H1 (cell line): ENCODE results near the gene CLN6. TPM values are rescaled to one million over a fixed set of nuclear protein-coding genes. Genes with fewer than 3 reads are reported as not detected.

ENCODE experiments used
- CTCF ChIA-PET: fragments of 300-600 bp; sonication (Branson Sonifier 250); formaldehyde crosslinking; loops from one replicate; lab custom pipeline; 2021; ENCODE audit not compliant: partially characterized antibody; lab: Charles Lee
- POLR2A ChIA-PET: fragments of 300-600 bp; sonication (Branson Sonifier 250); formaldehyde crosslinking; loops from one replicate; lab custom pipeline; 2021; ENCODE audit warnings: inconsistent platforms; ENCODE audit not compliant: partially characterized antibody; lab: Charles Lee
- DNase-seq, 2 experiments: peaks; one replicate each; pipeline versions ENCODE4 v3.0.0 to v3.0.0-alpha.2; 2010 to 2022; ENCODE audit warnings: low spot score in 2 of 2, low read depth in 1 of 2, mixed read lengths in 1 of 2
- FAIRE-seq: peaks from 2 replicates; lab custom pipeline; 2011; peaks lifted over from hg19 to GRCh38; lab: Jason Lieb, UNC
- H2AFZ ChIP-seq: 2 replicates; pipeline ENCODE4 v1.8.1; 2012; ENCODE audit warnings: low read length, inconsistent platforms
- H2AK5ac ChIP-seq: 2 replicates; pipeline ENCODE4 v1.6.1; 2013; ENCODE audit warnings: low read depth, low read length
- H2BK120ac ChIP-seq: replicated peaks from 2 replicates; pipeline ENCODE3; 2013; ENCODE audit warnings: low read depth, low read length, inconsistent platforms
- H2BK12ac ChIP-seq: 2 replicates; pipeline ENCODE4 v1.6.1; 2013; ENCODE audit warnings: low read depth, low read length
- H2BK15ac ChIP-seq: 2 replicates; pipeline ENCODE4 v1.6.1; 2013; ENCODE audit warnings: low read length
- H2BK20ac ChIP-seq: 2 replicates; pipeline ENCODE4 v1.6.1; 2013; ENCODE audit warnings: low read length
- H2BK5ac ChIP-seq: 2 replicates; pipeline ENCODE4 v1.6.1; 2013; ENCODE audit warnings: low read depth, low read length
- H3K14ac ChIP-seq: 2 replicates; pipeline ENCODE4 v1.6.1; 2013; ENCODE audit warnings: inconsistent platforms; ENCODE audit not compliant: insufficient read length
- H3K18ac ChIP-seq: 2 replicates; pipeline ENCODE4 v1.6.1; 2013; ENCODE audit warnings: low read length; ENCODE audit errors: extremely low read depth
- H3K23ac ChIP-seq: 2 replicates; pipeline ENCODE4 v1.6.1; 2013; ENCODE audit warnings: inconsistent platforms; ENCODE audit not compliant: insufficient read length
- H3K23me2 ChIP-seq: 2 replicates; pipeline ENCODE4 v1.6.1; 2013; ENCODE audit warnings: low read depth, low read length
- H3K27ac ChIP-seq: 2 replicates; pipeline ENCODE4 v1.6.1; 2011; ENCODE audit warnings: low read depth, low read length, inconsistent platforms
- H3K27me3 ChIP-seq, 4 experiments: replicated peaks in 1 of 4; 1 replicate in 1 of 4; 2 replicates in 3 of 4; pipeline versions ENCODE4 v1.6.1 to v1.8.1; 2011 to 2013; ENCODE audit warnings: low read length in 3 of 4, mild to moderate bottlenecking in 3 of 4, inconsistent platforms in 2 of 4, mixed read lengths in 2 of 4, moderate library complexity in 1 of 4; ENCODE audit not compliant: control insufficient read depth in 3 of 4, insufficient read depth in 3 of 4; ENCODE audit errors: extremely low read depth in 1 of 4
- H3K36me3 ChIP-seq, 4 experiments: 2 replicates each; pipeline versions ENCODE4 v1.6.1 to v1.8.1; 2011 to 2013; ENCODE audit warnings: mild to moderate bottlenecking in 4 of 4, low read length in 3 of 4, moderate library complexity in 2 of 4, control low read depth in 1 of 4, inconsistent platforms in 1 of 4; ENCODE audit not compliant: insufficient read depth in 4 of 4, control insufficient read depth in 2 of 4
- H3K4ac ChIP-seq: replicated peaks from 2 replicates; pipeline ENCODE3; 2013; ENCODE audit warnings: low read length, low read depth, mixed read lengths, inconsistent platforms; ENCODE audit not compliant: insufficient read length
- H3K4me1 ChIP-seq, 4 experiments: replicated peaks in 1 of 4; 1 replicate in 1 of 4; 2 replicates in 3 of 4; pipeline versions ENCODE4 v1.6.1 to v1.8.1; 2011 to 2013; ENCODE audit warnings: low read length in 3 of 4, inconsistent platforms in 2 of 4, mixed read lengths in 1 of 4; ENCODE audit not compliant: insufficient read depth in 4 of 4, control insufficient read depth in 3 of 4
- H3K4me2 ChIP-seq, 2 experiments: 2 replicates each; pipeline versions ENCODE4 v1.6.1 to v1.8.1; 2011 to 2013; ENCODE audit warnings: low read depth in 2 of 2, low read length in 2 of 2, control low read depth in 1 of 2, inconsistent platforms in 1 of 2, mild to moderate bottlenecking in 1 of 2; ENCODE audit not compliant: insufficient read depth in 1 of 2
- H3K4me3 ChIP-seq, 4 experiments: fragments of 200-600, 300-600 bp in 1 of 4; sonication (generic), shearing (Covaris generic), sonication (Bioruptor Twin) in 1 of 4; 2 replicates each; pipeline versions ENCODE4 v1.5.1 to v1.8.1; 2011 to 2016; ENCODE audit warnings: low read length in 4 of 4, low read depth in 3 of 4, control low read depth in 2 of 4, inconsistent platforms in 2 of 4, mild to moderate bottlenecking in 2 of 4, mixed read lengths in 1 of 4, moderate library complexity in 1 of 4; ENCODE audit not compliant: insufficient read depth in 2 of 4; ENCODE audit errors: extremely low read depth in 1 of 4
- H3K56ac ChIP-seq: replicated peaks from 2 replicates; pipeline ENCODE3; 2013; ENCODE audit warnings: low read depth, mild to moderate bottlenecking, mixed read lengths, low read length, inconsistent platforms; ENCODE audit not compliant: insufficient read length
- H3K79me1 ChIP-seq: 2 replicates; pipeline ENCODE4 v1.6.1; 2013; ENCODE audit warnings: low read depth, low read length, control low read depth
- H3K79me2 ChIP-seq, 2 experiments: 2 replicates each; pipeline versions ENCODE4 v1.6.1 to v1.8.1; 2012 to 2013; ENCODE audit warnings: low read length in 2 of 2, mild to moderate bottlenecking in 2 of 2, inconsistent platforms in 1 of 2; ENCODE audit not compliant: insufficient read depth in 2 of 2, control insufficient read depth in 1 of 2
- H3K9ac ChIP-seq, 4 experiments: replicated peaks in 1 of 4; 1 replicate in 1 of 4; 2 replicates in 3 of 4; pipeline versions ENCODE4 v1.6.1 to v1.8.1; 2011 to 2013; ENCODE audit warnings: low read depth in 3 of 4, low read length in 3 of 4, control low read depth in 2 of 4, mild to moderate bottlenecking in 2 of 4, moderate library complexity in 2 of 4, inconsistent platforms in 1 of 4; ENCODE audit errors: extremely low read depth in 1 of 4
- H3K9me3 ChIP-seq, 2 experiments: 2 replicates each; pipeline versions ENCODE4 v1.6.1 to v1.8.1; 2012 to 2013; ENCODE audit warnings: mild to moderate bottlenecking in 2 of 2, moderate library complexity in 2 of 2, control low read depth in 1 of 2, inconsistent platforms in 1 of 2, low read depth in 1 of 2, low read length in 1 of 2, mixed read lengths in 1 of 2; ENCODE audit not compliant: insufficient read depth in 2 of 2
- H4K20me1 ChIP-seq, 2 experiments: replicated peaks in 1 of 2; 2 replicates each; pipeline versions ENCODE3 to v1.8.1; 2011 to 2013; ENCODE audit warnings: inconsistent platforms in 2 of 2, low read length in 2 of 2, mild to moderate bottlenecking in 1 of 2; ENCODE audit not compliant: insufficient read depth in 2 of 2, control insufficient read depth in 1 of 2
- H4K5ac ChIP-seq: 2 replicates; pipeline ENCODE4 v1.6.1; 2013; ENCODE audit warnings: low read length, low read depth, mixed read lengths, inconsistent platforms; ENCODE audit not compliant: insufficient read length
- H4K8ac ChIP-seq: 2 replicates; pipeline ENCODE4 v1.8.0; 2013; ENCODE audit warnings: mild to moderate bottlenecking, moderate library complexity, low read length, inconsistent platforms; ENCODE audit not compliant: insufficient read depth; ENCODE audit errors: extremely low read depth
- H4K91ac ChIP-seq: replicated peaks from 2 replicates; pipeline ENCODE3; 2013; ENCODE audit warnings: low read length, mixed read lengths, inconsistent platforms; ENCODE audit not compliant: insufficient read length
- BRCA1 ChIP-seq: IDR thresholded peaks from 2 replicates; pipeline ENCODE4 v1.6.1; 2012; ENCODE audit warnings: low read depth, low read length, improper control_type of control experiment
- CBX5 ChIP-seq: fragments of 300-800, 300-1000 bp; sonication (generic); IDR thresholded peaks from 2 replicates; pipeline ENCODE4 v1.7.1; 2016; ENCODE audit warnings: antibody characterized with exemption, low read length, low read depth
- CTBP2 ChIP-seq: IDR thresholded peaks from 2 replicates; pipeline ENCODE4 v1.7.0; 2011; ENCODE audit warnings: borderline replicate concordance, mild to moderate bottlenecking, moderate library complexity, mixed read lengths, low read length; ENCODE audit not compliant: insufficient read depth, insufficient read length
- EP300 ChIP-seq, 2 experiments: IDR thresholded peaks; 1 replicate in 1 of 2; 2 replicates in 1 of 2; pipeline ENCODE4 v1.6.1; 2011 to 2012; ENCODE audit warnings: low read depth in 2 of 2, low read length in 2 of 2, mild to moderate bottlenecking in 2 of 2, borderline replicate concordance in 1 of 2, inconsistent platforms in 1 of 2, moderate library complexity in 1 of 2
- JUN ChIP-seq: IDR thresholded peaks from 2 replicates; pipeline ENCODE4 v1.6.1; 2011; ENCODE audit warnings: low read depth, mild to moderate bottlenecking, improper control_type of control experiment, low read length
- KDM5A ChIP-seq: fragments of 200-600 bp; IDR thresholded peaks from 2 replicates; pipeline ENCODE4 v1.7.1; 2012; ENCODE audit warnings: mild to moderate bottlenecking, low read length, inconsistent platforms, mixed read lengths
- PHF8 ChIP-seq: fragments of 200-600 bp; sonication (generic); conservative IDR thresholded peaks from 2 replicates; pipeline ENCODE4 v1.7.1; 2012; ENCODE audit warnings: low read depth, mild to moderate bottlenecking, inconsistent platforms, low read length, moderate library complexity
- RBBP5 ChIP-seq: IDR thresholded peaks from 2 replicates; pipeline ENCODE4 v1.7.1; 2012; ENCODE audit warnings: low read depth, mild to moderate bottlenecking, inconsistent platforms, low read length, moderate library complexity, borderline replicate concordance
- SAP30 ChIP-seq: fragments of 300-600 bp; sonication (generic); IDR thresholded peaks from 2 replicates; pipeline ENCODE4 v1.7.1; 2012; ENCODE audit warnings: low read length, moderate library complexity, mild to moderate bottlenecking, inconsistent platforms; ENCODE audit not compliant: insufficient read depth, insufficient replicate concordance
- SP4 ChIP-seq: IDR thresholded peaks from 2 replicates; pipeline ENCODE4 v1.6.1; 2012; ENCODE audit warnings: low read length, inconsistent platforms
- TAF7 ChIP-seq: optimal IDR thresholded peaks from 2 replicates; pipeline ENCODE3; 2011; ENCODE audit warnings: low read depth, mild to moderate bottlenecking, inconsistent platforms, low read length, moderate library complexity, borderline replicate concordance
- WGBS, 2 experiments: shearing (Covaris generic) in 1 of 2; methylation state at CpG; one replicate each; pipeline versions ENCODE4 v1.1.6 to v1.1.7; 2013 to 2015; ENCODE audit warnings: low lambda C conversion rate in 2 of 2, mixed read lengths in 2 of 2, inconsistent platforms in 1 of 2, low coverage in 1 of 2, missing lambda C conversion rate in 1 of 2; ENCODE audit not compliant: insufficient replicate concordance in 2 of 2, insufficient coverage in 1 of 2, insufficient read length in 1 of 2; ENCODE audit errors: extremely low coverage in 1 of 2, missing lambda C conversion rate in 1 of 2; 5-methylcytosine and 5-hydroxymethylcytosine counted together
- polyA plus RNA-seq, 7 experiments: library from polyadenylated mRNA; depleted of rRNA in 3 of 7; stranded (reverse) in 5 of 7; unstranded in 2 of 7; fragments of >200 nt in 5 of 7; fragments of 200-250 nt in 2 of 7; gene quantifications; 1 replicate in 5 of 7; 2 replicates in 1 of 7; 4 replicates in 1 of 7; pipeline versions ENCODE4 v1.2.1 to v1.2.3, GENCODE V29; 2011 to 2013; ENCODE audit warnings: missing spikeins in 2 of 7, mixed read lengths in 2 of 7
- total RNA-seq: library from RNA; stranded (reverse); fragmentation: NEBNext Ultra II Directional; extraction: Animal tissue kit (Norgen Biotek cat#: 25700); gene quantifications from 2 replicates; pipeline ENCODE4 v1.2.1, GENCODE V29; 2021

The CLN6 gene
- total and polyA plus RNA-seq, 2 of the 8 experiments (the other 6 are each of a cell fraction or from before 2014, with no cell fraction given), result 60.0 to 137 TPM

- 63% methylated on average over 16 of the region's 23 CpGs; no CpG with 5 or more reads in 1 of the 2 experiments for WGBS, 2 experiments
- FAIRE-seq, result no peak
- H3K4me2 ChIP-seq, result 0 out of 4 replicates have a peak overlapping the region, but pooled peaks of 1 of the 2 experiments have one; percentile 30
- H2BK120ac ChIP-seq, result no peak overlapping the region
- H4K8ac ChIP-seq, result no peak overlapping the region
- peak in 1 of 2 experiments; percentile 96 for DNase-seq
- H2AK5ac ChIP-seq, result no peak overlapping the region
- H3K4ac ChIP-seq, result no peak overlapping the region
- peaks cover 10% of the 10 kb centered on the region; the same call in 1 of the 2 replicates for H3K79me1 ChIP-seq
- H3K23ac ChIP-seq, result no peak overlapping the region
- H2BK12ac ChIP-seq, result no peak overlapping the region
- ChIA-PET POLR2A (interaction anchor here (1.1 to 2.4 kb wide), 6 partner anchors 9 to 19 kb away, joined by 3 to 19 read pairs (median 6); no protein-coding TSS in a partner anchor), CTCF (interaction anchor here (0.5 to 5.7 kb wide), 12 partner anchors 9 to 348 kb away, joined by 3 to 101 read pairs (median 4); no protein-coding TSS in a partner anchor)
- H3K56ac ChIP-seq, result no peak overlapping the region
- no peak overlapping the region for H4K5ac ChIP-seq
- H2BK15ac ChIP-seq, result no peak overlapping the region
- H3K18ac ChIP-seq, result no peak overlapping the region; the same call in 1 of the 2 replicates
- no peak overlapping the region for H2AFZ ChIP-seq
- no peaks in the 10 kb centered on the region for H3K27me3 ChIP-seq
- H2BK5ac ChIP-seq, result no peak overlapping the region
- no peak overlapping the region for H3K9ac ChIP-seq
- H3K4me1 ChIP-seq, result peaks cover 2 to 29% (median 11%) of the 10 kb centered on the region in 4 experiments
- no peaks in the 10 kb centered on the region; a peak in 1 of 8 replicates for H3K36me3 ChIP-seq
- H2BK20ac ChIP-seq, result no peak overlapping the region
- no peaks in the 10 kb centered on the region for H3K9me3 ChIP-seq
- peaks cover 0 to 39% of the 10 kb centered on the region in 2 experiments; a peak in 2 of 4 replicates for H3K79me2 ChIP-seq
- no peak overlapping the region for H4K91ac ChIP-seq
- no peak overlapping the region for H3K4me3 ChIP-seq
- H3K14ac ChIP-seq, result no peak overlapping the region
- no peaks in the 10 kb centered on the region for H3K23me2 ChIP-seq
- peaks cover 10 to 35% of the 10 kb centered on the region in 2 experiments for H4K20me1 ChIP-seq
- peak overlapping the region; percentile 27; the same call in 1 of the 2 replicates for H3K27ac ChIP-seq
- TF ChIP-seq BRCA1 (no peak), EP300 (IDR thresholded peaks at IDR 0.05; ENCODE audit: borderline replicate concordance in 1 of 2, low read depth in 2 of 2, low read length in 2 of 2) (no peak), CBX5 (no peak), TAF7 (no peak), JUN (no peak), KDM5A (no peak), CTBP2 (no peak), RBBP5 (no peak), SP4 (no peak), SAP30 (no peak), PHF8 (no peak)
Measured at GRCh38 chr15:68210821-68211655, 18.5 kb downstream of the CLN6 start.
